Psoas muscle (tissue), 8 donors: Measurements from ENCODE around the gene ENG. TPM values are rescaled to one million over a fixed set of nuclear protein-coding genes. Genes with fewer than 3 reads are reported as not detected.

Experiments used
- ATAC-seq, 4 donors: fragments of 200-7000 bp; cut with Tn5 transposase; one replicate each; pipeline ENCODE4 v1.9.1; 2020; ENCODE audit warnings: moderate library complexity in 3 of 4, mild to moderate bottlenecking in 2 of 4
- DNase-seq, 2 donors: peaks; one replicate each; pipeline ENCODE4 v3.0.0-alpha.2; 2020
- H3K27ac ChIP-seq: fragments of 200-600 bp; one replicate; pipeline ENCODE4 v1.8.0; 2022
- H3K27me3 ChIP-seq, 3 donors: fragments of 200-600 bp in 1 of 3; one replicate each; pipeline versions ENCODE4 v1.6.1 to v1.8.0; 2013 to 2022; ENCODE audit warnings: low read length in 2 of 3, mild to moderate bottlenecking in 2 of 3, moderate library complexity in 1 of 3; ENCODE audit not compliant: insufficient read depth in 3 of 3
- H3K36me3 ChIP-seq, 2 donors: fragments of 200-600 bp in 1 of 2; one replicate each; pipeline versions ENCODE4 v1.6.1 to v1.8.0; 2013 to 2022; ENCODE audit warnings: low read depth in 1 of 2, mild to moderate bottlenecking in 1 of 2, moderate library complexity in 1 of 2; ENCODE audit not compliant: insufficient read depth in 1 of 2
- H3K4me1 ChIP-seq: fragments of 200-600 bp; one replicate; pipeline ENCODE4 v1.8.0; 2022
- H3K4me3 ChIP-seq: fragments of 200-600 bp; one replicate; pipeline ENCODE4 v1.8.0; 2022; ENCODE audit warnings: mild to moderate bottlenecking
- H3K9me3 ChIP-seq: fragments of 200-600 bp; one replicate; pipeline ENCODE4 v1.8.0; 2022
- WGBS, 3 donors: extraction: QIAGEN DNeasy Blood & Tissue Kit; methylation state at CpG; one replicate each; pipeline versions ENCODE4 v1.1.6 to v1.1.7; 2013; 5-methylcytosine and 5-hydroxymethylcytosine counted together
- intact Hi-C, 2 donors: fragments of 100-400 bp; cut with DNase I; formaldehyde crosslinking; loops; one replicate each; pipeline versions ENCODE4 v1.11.0 to v1.14.2; 2022
- polyA plus RNA-seq, 3 donors: library from polyadenylated mRNA; stranded (reverse); fragments of 200-250 nt; gene quantifications; one replicate each; pipeline ENCODE4 v1.2.3, GENCODE V29; 2013
- total RNA-seq, 4 donors: library from RNA; stranded (reverse); fragmentation: NEBNext Ultra II Directional in 2 of 4; extraction: Animal tissue kit (Norgen Biotek cat#: 25700) in 2 of 4; gene quantifications; one replicate each; pipeline versions ENCODE4 v1.2.1 to v1.2.4, GENCODE V29; 2021 to 2023
- TF ChIP-seq, protein P1 (sequence below): fragments of 200-600 bp; IDR thresholded peaks from one replicate; pipeline ENCODE4 v1.8.0; 2022; ENCODE audit warnings: antibody characterized with exemption
- donor health status: healthy with polysubstance abuse.
- donor health status: DM: no; HTN: no; CAD: no; lungs with moderate emphysema.
- donor health status: Bipolar disorder and iron deficiency.
- donor health status: healthy.
- donor health status: DM: yes; HTN: yes; CAD: no.
- donor health status: DM: no; HTN: no; CAD: no.
- donor health status: DM: no; HTN: no; CAD: no.
- donor health status: DM: yes; HTN: yes; CAD: no.

ENG gene
- total and polyA plus RNA-seq, 7 donors = 22.1 to 80.4 (median 38.6) TPM

DNA sequence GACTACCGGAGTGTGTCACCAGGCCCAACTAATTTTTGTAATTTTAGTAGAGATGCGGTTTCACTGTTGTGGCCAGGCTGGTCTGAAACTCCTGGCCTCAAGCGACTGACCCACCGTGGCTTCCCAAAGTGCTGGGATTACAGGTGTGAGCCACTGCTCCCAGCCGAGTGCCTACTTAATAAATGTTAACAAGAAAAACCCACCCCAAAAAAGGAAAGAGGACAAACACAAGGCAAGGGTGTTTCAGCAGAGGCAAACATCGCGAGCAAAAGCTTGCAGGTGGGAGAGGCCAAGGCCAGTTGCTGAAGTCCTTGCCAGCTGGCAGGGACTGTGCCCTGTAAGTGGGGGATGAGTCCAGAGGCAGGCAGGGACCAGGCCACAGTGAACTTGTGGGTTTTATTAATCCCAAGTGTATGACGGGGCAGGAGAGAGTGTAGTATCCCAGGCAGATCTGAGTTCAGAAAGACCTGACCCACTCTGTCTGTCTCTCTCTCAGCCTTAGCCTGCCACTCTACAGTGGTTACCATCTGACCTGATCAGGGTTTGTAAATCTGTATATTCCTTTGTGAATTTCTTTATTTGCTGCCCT is 58.1 kb downstream of the ENG start:
- no peak overlapping the region for H3K4me3 ChIP-seq
- no peaks in the 10 kb centered on the region for H3K27me3 ChIP-seq
- TF ChIP-seq, protein P1, sequence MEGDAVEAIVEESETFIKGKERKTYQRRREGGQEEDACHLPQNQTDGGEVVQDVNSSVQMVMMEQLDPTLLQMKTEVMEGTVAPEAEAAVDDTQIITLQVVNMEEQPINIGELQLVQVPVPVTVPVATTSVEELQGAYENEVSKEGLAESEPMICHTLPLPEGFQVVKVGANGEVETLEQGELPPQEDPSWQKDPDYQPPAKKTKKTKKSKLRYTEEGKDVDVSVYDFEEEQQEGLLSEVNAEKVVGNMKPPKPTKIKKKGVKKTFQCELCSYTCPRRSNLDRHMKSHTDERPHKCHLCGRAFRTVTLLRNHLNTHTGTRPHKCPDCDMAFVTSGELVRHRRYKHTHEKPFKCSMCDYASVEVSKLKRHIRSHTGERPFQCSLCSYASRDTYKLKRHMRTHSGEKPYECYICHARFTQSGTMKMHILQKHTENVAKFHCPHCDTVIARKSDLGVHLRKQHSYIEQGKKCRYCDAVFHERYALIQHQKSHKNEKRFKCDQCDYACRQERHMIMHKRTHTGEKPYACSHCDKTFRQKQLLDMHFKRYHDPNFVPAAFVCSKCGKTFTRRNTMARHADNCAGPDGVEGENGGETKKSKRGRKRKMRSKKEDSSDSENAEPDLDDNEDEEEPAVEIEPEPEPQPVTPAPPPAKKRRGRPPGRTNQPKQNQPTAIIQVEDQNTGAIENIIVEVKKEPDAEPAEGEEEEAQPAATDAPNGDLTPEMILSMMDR = no peak
- ATAC-seq = peak; percentile 59 to 81 (median 68)
- WGBS, 3 donors = 33 to 42% (median 33%) methylated on average over 8 of the region's 8 CpGs
- peak in 1 of 2 donors; percentile 78 for DNase-seq
- peak overlapping the region; percentile 27 for H3K27ac ChIP-seq
- intact Hi-C loops = no loop called here
- peaks cover 15% of the 10 kb centered on the region for H3K4me1 ChIP-seq
- H3K9me3 ChIP-seq = no peaks in the 10 kb centered on the region
- H3K36me3 ChIP-seq = peaks cover 0 to 19% of the 10 kb centered on the region in 2 donors

DNA sequence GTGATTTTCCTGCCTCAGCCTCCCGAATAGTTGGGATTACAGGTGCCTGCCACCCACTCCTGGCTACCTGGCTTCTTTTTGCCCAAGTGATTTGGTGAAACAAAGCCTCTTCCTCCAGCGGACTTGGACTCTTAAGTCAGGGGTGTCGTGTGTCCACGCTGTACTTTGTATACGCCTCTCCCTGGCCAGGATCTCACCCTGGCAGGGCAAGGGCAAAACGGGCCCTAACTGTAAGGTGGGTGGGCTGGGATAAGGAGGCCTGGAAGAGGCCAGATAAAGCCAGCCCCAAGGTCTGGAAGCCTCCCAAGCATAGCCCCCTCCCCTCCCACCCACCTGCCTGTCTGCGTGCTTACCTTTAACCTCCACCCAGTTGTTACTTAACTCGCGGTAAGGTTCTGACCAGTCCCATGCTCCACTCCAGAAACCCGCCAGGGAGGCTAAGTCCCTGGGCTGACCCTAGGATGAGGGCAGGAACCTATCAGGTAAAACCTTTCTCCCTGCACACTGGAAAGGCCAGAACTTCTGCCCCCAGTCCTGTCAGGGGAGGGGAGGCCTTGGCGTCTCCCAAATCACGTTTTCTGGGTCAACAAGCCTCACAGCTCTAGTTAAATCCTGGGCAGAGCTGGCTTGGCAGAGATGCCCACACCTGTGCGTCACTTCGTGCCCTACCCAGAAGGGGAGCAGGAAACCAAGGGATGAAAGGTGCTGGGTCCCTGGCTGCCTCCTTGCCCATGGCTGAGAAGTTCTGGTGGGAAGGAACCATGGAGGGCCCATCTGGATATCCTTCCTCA is 60.3 kb downstream of the ENG start:
- WGBS, 3 donors = 53 to 70% (median 61%) methylated on average over 14 of the region's 14 CpGs
- TF ChIP-seq, protein P1 = no peak
- Histone ChIP-seq H3K4me3 (no peak overlapping the region), H3K9me3 (no peaks in the 10 kb centered on the region), H3K27ac (no peak overlapping the region), H3K36me3 (peaks cover 2 to 40% of the 10 kb centered on the region in 2 donors), H3K4me1 (peaks cover 20% of the 10 kb centered on the region), H3K27me3 (no peaks in the 10 kb centered on the region)
- intact Hi-C loops = no loop called here
- no peak for DNase-seq
- ATAC-seq = peak in 3 of 4 donors; percentile 21 to 33 (median 29)

DNA sequence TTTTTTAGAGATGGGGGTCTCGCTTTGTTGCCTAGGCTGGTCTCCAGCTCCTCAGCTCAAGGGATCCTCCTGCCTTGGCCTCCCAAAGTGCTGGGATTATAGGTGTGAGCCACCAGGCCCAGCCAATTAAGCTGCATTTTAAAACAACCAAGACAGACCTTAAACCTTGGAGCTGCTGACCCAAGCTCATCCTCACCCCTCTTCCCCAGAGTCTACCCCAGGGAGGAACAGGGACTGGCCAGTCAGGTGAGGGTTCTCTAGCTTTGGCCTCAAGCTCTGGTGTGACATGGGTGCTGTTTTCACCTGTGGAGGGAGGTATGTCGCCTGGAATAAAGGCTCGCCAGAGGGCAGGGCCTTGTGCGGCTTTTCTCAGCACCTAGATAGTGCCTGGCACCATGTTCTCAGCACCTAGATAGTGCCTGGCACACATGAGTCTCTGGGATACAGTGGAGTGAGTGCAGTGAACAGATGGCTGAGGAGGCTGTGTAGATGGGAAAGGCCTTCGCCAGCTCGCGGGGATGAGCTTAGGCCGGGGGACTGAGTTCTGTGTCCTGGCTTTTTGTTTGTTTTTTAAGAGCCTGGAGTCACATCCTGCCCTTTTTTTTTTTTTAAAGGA is 61.3 kb downstream of the ENG start:
- TF ChIP-seq, protein P1 = no peak
- intact Hi-C loops = no loop called here
- Histone ChIP-seq H3K9me3 (no peaks in the 10 kb centered on the region), H3K27ac (peak overlapping the region; percentile 15), H3K27me3 (no peaks in the 10 kb centered on the region), H3K36me3 (peaks cover 6 to 50% of the 10 kb centered on the region in 2 donors), H3K4me1 (peaks cover 20% of the 10 kb centered on the region), H3K4me3 (no peak overlapping the region)
- no peak for DNase-seq
- no peak for ATAC-seq
- 51 to 68% (median 57%) methylated on average over 8 of the region's 8 CpGs for WGBS, 3 donors

DNA sequence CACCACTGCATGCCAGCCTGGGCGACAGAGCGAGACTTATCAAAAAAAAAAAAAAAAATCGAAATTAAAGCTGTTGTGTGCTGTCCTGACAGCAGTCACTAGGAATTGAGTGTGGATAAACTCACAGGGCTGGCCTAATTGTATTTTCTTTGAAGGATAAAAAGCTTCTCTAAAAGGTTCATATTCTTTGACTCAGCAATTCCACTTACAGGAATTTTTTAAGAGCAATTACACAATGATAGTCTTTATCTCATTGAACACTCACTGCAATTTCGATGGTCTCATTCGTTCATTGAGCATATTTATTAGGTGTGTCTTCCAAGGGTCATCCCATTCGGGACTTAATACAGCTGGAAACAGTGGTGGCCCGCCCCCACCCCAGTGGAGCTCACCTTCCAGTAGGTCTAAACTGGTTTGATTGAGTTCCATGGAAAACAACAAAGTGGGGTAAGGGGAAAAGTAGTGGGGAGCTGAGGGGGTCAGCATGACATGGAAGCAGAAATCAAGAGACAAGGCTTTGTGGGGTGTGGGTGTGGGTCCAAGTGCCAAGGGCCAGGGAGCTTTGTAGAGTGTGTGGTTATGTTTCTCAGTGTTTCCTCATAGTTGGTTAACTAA is 61.9 kb downstream of the ENG start:
- Histone ChIP-seq H3K36me3 (peaks cover 7 to 57% of the 10 kb centered on the region in 2 donors), H3K4me3 (no peak overlapping the region), H3K27me3 (no peaks in the 10 kb centered on the region), H3K27ac (no peak overlapping the region), H3K9me3 (no peaks in the 10 kb centered on the region), H3K4me1 (peaks cover 21% of the 10 kb centered on the region)
- intact Hi-C loops = no loop called here
- ATAC-seq = no peak
- WGBS, 3 donors = 74 to 85% (median 75%) methylated on average over 7 of the region's 7 CpGs
- no peak for DNase-seq
- TF ChIP-seq, protein P1 = no peak
